Hepatocyte (in vitro differentiated cells): ENCODE data around the gene LCAT.

Experiments used
- CTCF ChIP-seq: fragments of 200-600 bp; sonication (generic); IDR thresholded peaks from 2 replicates; pipeline ENCODE4 v1.5.1; 2016; ENCODE audit warnings: antibody characterized with exemption, mild to moderate bottlenecking; ENCODE audit not compliant: poor library complexity
- EZH2 ChIP-seq: fragments of 200-600 bp; sonication (generic); IDR thresholded peaks from 2 replicates; pipeline ENCODE4 v1.6.1; 2016; ENCODE audit warnings: antibody characterized with exemption, mild to moderate bottlenecking, borderline replicate concordance

GRCh38 chr16:67988675-67989074 is 44.8 kb upstream of the LCAT start:
- no peak for TF ChIP-seq CTCF
- TF ChIP-seq EZH2 = no peak
